Measurements from ENCODE around the gene TXN2. TPM values are rescaled to one million over a fixed set of nuclear protein-coding genes. Genes with fewer than 3 reads are reported as not detected.

Gene TXN2
- total RNA-seq, 1 experiment from 2014 or later: 58.6 TPM

DNA sequence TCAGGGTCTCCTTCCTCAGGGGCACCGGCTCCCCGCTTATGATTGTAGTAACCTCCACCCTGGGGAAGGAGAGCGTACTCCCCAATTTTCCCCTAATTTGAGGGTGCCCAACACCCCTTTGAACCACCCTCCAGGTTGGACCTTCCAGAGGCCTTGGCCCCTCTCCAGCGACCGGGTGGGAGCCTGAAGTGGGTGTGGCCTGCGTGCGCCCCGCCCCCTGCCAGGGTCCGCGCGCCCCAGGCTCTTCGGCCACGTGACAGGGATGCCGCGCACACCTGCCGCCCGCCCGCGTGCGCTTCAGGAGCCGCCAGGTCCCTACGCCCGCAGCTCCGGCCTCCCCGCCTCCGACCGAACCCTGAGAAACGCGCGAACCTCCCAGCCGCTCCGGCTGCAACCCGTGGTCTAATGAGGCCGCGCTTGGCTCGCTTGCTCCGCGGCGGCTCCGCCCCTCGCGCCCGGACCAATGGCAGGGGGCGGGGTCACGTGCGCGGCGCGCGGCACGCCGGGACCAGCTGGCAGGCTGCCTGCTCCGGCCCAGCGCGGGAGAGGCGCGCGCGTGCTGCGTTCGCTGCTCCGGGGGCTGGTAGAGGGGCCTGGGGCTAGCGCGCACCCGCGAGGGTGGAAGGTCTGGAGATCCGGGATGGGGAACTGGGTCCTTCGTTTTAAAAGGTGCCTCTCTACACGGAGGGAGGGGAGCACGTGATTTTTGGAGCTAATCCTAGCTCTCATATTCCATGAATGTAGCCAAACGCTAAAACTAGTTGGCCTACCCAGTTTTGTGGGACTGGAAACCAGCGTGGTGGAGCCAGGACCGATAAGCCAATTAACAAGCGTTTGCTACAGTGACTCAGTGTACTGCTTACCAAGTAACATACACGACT is 25.4 kb upstream of the TXN2 start, which contains the start of gene FOXRED2:
FOXRED2 (minus strand) TSS at position 404 of the 881 bp plus-strand sequence. CDS start 618 bp downstream, outside the sequence.
- Histone ChIP-seq H2BK120ac (ENCODE audit: low read depth, low read length, poor library complexity, severe bottlenecking) (no peak within 1 kb of the TSS), H3K56ac (ENCODE audit: insufficient read length, low read depth, low read length) (no peak within 1 kb of the TSS), H4K91ac (ENCODE audit: insufficient read length, low read depth, low read length) (no peak within 1 kb of the TSS), H2BK5ac (ENCODE audit: insufficient read length, low read length) (no peak within 1 kb of the TSS), H3K9me3 (ENCODE audit: control insufficient read depth, low read depth, low read length) (no peaks in the 10 kb centered on the region), H4K8ac (replicated peaks; ENCODE audit: insufficient read length, low read depth, low read length) (no peak within 1 kb of the TSS), H3K27me3 (ENCODE audit: insufficient read depth, low read length) (no peaks in the 10 kb centered on the region), H4K20me1 (ENCODE audit: control insufficient read depth, insufficient read depth, insufficient read length) (no peaks in the 10 kb centered on the region), H4K5ac (ENCODE audit: insufficient read length, low read depth, low read length) (no peak within 1 kb of the TSS), H2BK15ac (ENCODE audit: low read depth, low read length) (no peak within 1 kb of the TSS), H3K79me2 (ENCODE audit: insufficient read depth, low read length) (no peaks in the 10 kb centered on the region), H3K14ac (ENCODE audit: insufficient read depth, low read length) (peak within 1 kb of the TSS; percentile 53), H3K9ac (ENCODE audit: extremely low read depth, insufficient read length, low read length) (peak within 1 kb of the TSS; percentile 23), H3T11ph (ENCODE audit: low read length) (no peak within 1 kb of the TSS), H3K79me1 (ENCODE audit: insufficient read depth, low read depth, low read length, poor library complexity, severe bottlenecking) (no peaks in the 10 kb centered on the region), H3K18ac (ENCODE audit: insufficient read length, low read depth, low read length) (peak within 1 kb of the TSS; percentile 67), H2AK5ac (ENCODE audit: insufficient read length, low read length) (no peak within 1 kb of the TSS), H2BK12ac (ENCODE audit: insufficient read length, low read depth, low read length) (no peak within 1 kb of the TSS), H3K23ac (ENCODE audit: insufficient read length, low read depth, low read length) (no peak within 1 kb of the TSS), H3K4me1 (ENCODE audit: insufficient read depth, low read length) (no peaks in the 10 kb centered on the region), H2AFZ (ENCODE audit: low read length) (no peak within 1 kb of the TSS), H3K27ac (ENCODE audit: insufficient read length, low read depth, low read length) (no peak within 1 kb of the TSS), H3K4me2 (ENCODE audit: insufficient read depth, insufficient read length, low read length) (peak within 1 kb of the TSS; percentile 35), H3K23me2 (ENCODE audit: insufficient read length, low read depth, low read length, poor library complexity, severe bottlenecking) (peaks cover 4% of the 10 kb centered on the region), H3K4ac (ENCODE audit: low read depth, low read length) (no peak within 1 kb of the TSS), H2BK20ac (ENCODE audit: low read depth, low read length, poor library complexity, severe bottlenecking) (no peak within 1 kb of the TSS)
- Mint-ChIP-seq H3K36me3 (ENCODE audit: insufficient read depth in 1 of 3, low read depth in 3 of 3) (peaks cover 22 to 52% (median 47%) of the 10 kb centered on the region in 3 experiments), H3K4me1 (peaks cover 8 to 21% of the 10 kb centered on the region in 2 experiments), H3K9me3 (peaks cover 0 to 5% of the 10 kb centered on the region in 2 experiments; a peak in 3 of 5 replicates), H3K27me3 (ENCODE audit: low read depth) (peaks cover 18% of the 10 kb centered on the region), H3K4me3 (peak within 1 kb of the TSS; percentile 58 to 67), H3K27ac (no peak within 1 kb of the TSS)
- TF ChIP-seq, protein P1, sequence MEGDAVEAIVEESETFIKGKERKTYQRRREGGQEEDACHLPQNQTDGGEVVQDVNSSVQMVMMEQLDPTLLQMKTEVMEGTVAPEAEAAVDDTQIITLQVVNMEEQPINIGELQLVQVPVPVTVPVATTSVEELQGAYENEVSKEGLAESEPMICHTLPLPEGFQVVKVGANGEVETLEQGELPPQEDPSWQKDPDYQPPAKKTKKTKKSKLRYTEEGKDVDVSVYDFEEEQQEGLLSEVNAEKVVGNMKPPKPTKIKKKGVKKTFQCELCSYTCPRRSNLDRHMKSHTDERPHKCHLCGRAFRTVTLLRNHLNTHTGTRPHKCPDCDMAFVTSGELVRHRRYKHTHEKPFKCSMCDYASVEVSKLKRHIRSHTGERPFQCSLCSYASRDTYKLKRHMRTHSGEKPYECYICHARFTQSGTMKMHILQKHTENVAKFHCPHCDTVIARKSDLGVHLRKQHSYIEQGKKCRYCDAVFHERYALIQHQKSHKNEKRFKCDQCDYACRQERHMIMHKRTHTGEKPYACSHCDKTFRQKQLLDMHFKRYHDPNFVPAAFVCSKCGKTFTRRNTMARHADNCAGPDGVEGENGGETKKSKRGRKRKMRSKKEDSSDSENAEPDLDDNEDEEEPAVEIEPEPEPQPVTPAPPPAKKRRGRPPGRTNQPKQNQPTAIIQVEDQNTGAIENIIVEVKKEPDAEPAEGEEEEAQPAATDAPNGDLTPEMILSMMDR (conservative IDR thresholded peaks at IDR 0.05): no peak
- WGBS (ENCODE audit: extremely low coverage, insufficient read length, low lambda C conversion rate): no CpG with 5 or more reads among the region's 75 CpGs
- peak; percentile 89 for DNase-seq
